BLaER1 treated with 17β-estradiol and CSF1 and Interleukin-3, amounts not matched to agents 10 nM and 100 nM (cell line): Measurements from ENCODE around the gene ASH1L.
"Not testable (repeated sequence)": the region's sequence is repeated elsewhere in the genome, so short reads cannot be mapped to it uniquely, and the experiment has no call there.

Experiments
- H3K27ac ChIP-seq, 11 experiments: shearing (Covaris generic); formaldehyde crosslinking; 2 replicates each; pipeline ENCODE4 v1.8.1; 2022
- H3K27me3 ChIP-seq, 11 experiments: shearing (Covaris generic); formaldehyde crosslinking; 2 replicates each; pipeline ENCODE4 v1.8.1; 2022
- H3K36me3 ChIP-seq, 11 experiments: shearing (Covaris generic); formaldehyde crosslinking; 2 replicates each; pipeline ENCODE4 v1.8.1; 2022
- H3K4me1 ChIP-seq, 10 experiments: shearing (Covaris generic); formaldehyde crosslinking; 2 replicates each; pipeline ENCODE4 v1.8.1; 2022
- H3K4me2 ChIP-seq, 11 experiments: shearing (Covaris generic); formaldehyde crosslinking; 2 replicates each; pipeline ENCODE4 v1.8.1; 2022
- H3K4me3 ChIP-seq, 10 experiments: shearing (Covaris generic); formaldehyde crosslinking; 2 replicates each; pipeline ENCODE4 v1.8.1; 2022
- H3K9ac ChIP-seq, 11 experiments: shearing (Covaris generic); formaldehyde crosslinking; 2 replicates each; pipeline ENCODE4 v1.8.1; 2022
- H3K9me3 ChIP-seq, 11 experiments: shearing (Covaris generic); formaldehyde crosslinking; replicated peaks in 1 of 11; 2 replicates each; pipeline ENCODE4 v1.8.1; 2022
- H4K20me1 ChIP-seq, 11 experiments: shearing (Covaris generic); formaldehyde crosslinking; 2 replicates each; pipeline ENCODE4 v1.8.1; 2022
- Cebpa-rat ChIP-seq, 11 experiments: shearing (Covaris generic); IDR thresholded peaks; 2 replicates each; pipeline ENCODE4 v1.8.1; 2022

ASH1L gene

GRCh38 chr1:155296661-155297060 lies 265.9 kb downstream of the ASH1L start:
- no peak overlapping the region for H3K4me3 ChIP-seq
- H3K9ac ChIP-seq = no peak overlapping the region
- no peaks in the 10 kb centered on the region for H3K9me3 ChIP-seq
- H3K4me2 ChIP-seq = no peak overlapping the region
- H3K36me3 ChIP-seq = no peaks in the 10 kb centered on the region
- H4K20me1 ChIP-seq = no peaks in the 10 kb centered on the region
- H3K27me3 ChIP-seq = peaks cover 18 to 31% (median 24%) of the 10 kb centered on the region in 11 experiments; a peak in 20 of 22 replicates
- H3K4me1 ChIP-seq = peaks cover 0 to 8% (median 3%) of the 10 kb centered on the region in 10 experiments; a peak in 10 of 20 replicates
- no peak for TF ChIP-seq Cebpa-rat (IDR thresholded peaks at IDR 0.05)
- H3K27ac ChIP-seq = no peak overlapping the region

DNA sequence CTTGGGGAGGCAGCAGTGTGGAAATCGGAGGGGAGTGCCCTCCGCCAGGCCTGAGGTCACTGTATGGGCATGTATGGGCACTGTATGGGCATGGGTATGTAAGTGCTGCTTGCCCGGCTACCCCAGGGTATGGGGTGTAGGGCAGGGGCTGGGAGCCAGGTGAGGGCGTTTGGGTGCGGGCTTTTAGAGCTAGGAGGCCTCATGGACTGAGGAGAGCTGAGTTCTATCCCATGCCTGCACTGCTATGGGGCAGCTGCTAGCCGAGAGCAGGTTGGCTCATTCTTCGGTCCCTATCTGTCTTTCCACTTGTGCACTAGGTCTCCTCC lies 266.7 kb downstream of the ASH1L start:
- H3K4me1 ChIP-seq = peaks cover 0 to 7% (median 0%) of the 10 kb centered on the region in 10 experiments; a peak in 1 of 20 replicates
- H3K27me3 ChIP-seq = peaks cover 18 to 31% (median 24%) of the 10 kb centered on the region in 11 experiments; a peak in 20 of 22 replicates
- H3K9me3 ChIP-seq = no peaks in the 10 kb centered on the region
- no peaks in the 10 kb centered on the region for H4K20me1 ChIP-seq
- no peaks in the 10 kb centered on the region for H3K36me3 ChIP-seq
- H3K4me3 ChIP-seq = no peak overlapping the region
- H3K27ac ChIP-seq = no peak overlapping the region
- no peak overlapping the region for H3K9ac ChIP-seq
- no peak overlapping the region for H3K4me2 ChIP-seq
- TF ChIP-seq Cebpa-rat (IDR thresholded peaks at IDR 0.05) = no peak

- TF ChIP-seq Cebpa-rat (IDR thresholded peaks at IDR 0.05) = no peak
- H3K4me3 ChIP-seq = no peak overlapping the region
- peaks cover 0 to 7% (median 0%) of the 10 kb centered on the region in 10 experiments; a peak in 1 of 20 replicates for H3K4me1 ChIP-seq
- peaks cover 18 to 31% (median 24%) of the 10 kb centered on the region in 11 experiments; a peak in 20 of 22 replicates for H3K27me3 ChIP-seq
- no peak overlapping the region for H3K4me2 ChIP-seq
- H4K20me1 ChIP-seq = no peaks in the 10 kb centered on the region
- H3K27ac ChIP-seq = no peak overlapping the region
- H3K36me3 ChIP-seq = no peaks in the 10 kb centered on the region
- no peaks in the 10 kb centered on the region for H3K9me3 ChIP-seq
- H3K9ac ChIP-seq = no peak overlapping the region
These were observed 267.2 kb downstream of the ASH1L start for GRCh38 chr1:155295183-155295941.

DNA sequence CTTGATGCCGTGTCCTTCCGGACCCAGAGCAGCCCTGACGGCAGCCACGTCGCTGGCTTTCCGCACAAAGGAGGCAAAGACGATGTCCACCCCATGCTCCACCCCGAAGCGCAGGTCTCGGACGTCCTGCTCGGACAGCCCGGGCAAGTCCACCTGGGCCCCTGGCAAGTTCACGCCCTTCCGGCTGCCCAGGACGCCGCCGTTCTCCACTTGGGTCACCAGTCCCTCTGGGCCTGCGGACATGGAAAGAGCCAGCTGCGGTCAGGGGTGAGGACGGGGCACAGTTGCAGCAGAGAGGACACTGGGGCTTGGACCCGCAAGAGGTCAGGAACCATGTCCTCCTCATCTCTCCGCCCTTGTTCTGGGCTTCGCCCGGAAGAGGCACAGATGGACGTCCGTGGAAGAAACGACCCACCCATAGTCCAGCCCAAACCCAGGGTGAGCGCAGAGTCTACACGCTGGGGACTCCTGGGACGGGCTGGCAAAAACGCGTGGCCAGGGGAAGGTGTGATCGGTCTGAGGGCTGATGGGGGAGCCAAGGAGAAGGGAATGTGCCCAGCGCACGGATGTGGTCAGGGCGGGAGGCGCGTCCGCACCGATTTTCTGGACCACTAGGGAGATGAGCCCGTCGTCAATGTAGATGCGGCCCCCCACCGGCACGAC lies 268.0 kb downstream of the ASH1L start:
- no peak for TF ChIP-seq Cebpa-rat (IDR thresholded peaks at IDR 0.05)

DNA sequence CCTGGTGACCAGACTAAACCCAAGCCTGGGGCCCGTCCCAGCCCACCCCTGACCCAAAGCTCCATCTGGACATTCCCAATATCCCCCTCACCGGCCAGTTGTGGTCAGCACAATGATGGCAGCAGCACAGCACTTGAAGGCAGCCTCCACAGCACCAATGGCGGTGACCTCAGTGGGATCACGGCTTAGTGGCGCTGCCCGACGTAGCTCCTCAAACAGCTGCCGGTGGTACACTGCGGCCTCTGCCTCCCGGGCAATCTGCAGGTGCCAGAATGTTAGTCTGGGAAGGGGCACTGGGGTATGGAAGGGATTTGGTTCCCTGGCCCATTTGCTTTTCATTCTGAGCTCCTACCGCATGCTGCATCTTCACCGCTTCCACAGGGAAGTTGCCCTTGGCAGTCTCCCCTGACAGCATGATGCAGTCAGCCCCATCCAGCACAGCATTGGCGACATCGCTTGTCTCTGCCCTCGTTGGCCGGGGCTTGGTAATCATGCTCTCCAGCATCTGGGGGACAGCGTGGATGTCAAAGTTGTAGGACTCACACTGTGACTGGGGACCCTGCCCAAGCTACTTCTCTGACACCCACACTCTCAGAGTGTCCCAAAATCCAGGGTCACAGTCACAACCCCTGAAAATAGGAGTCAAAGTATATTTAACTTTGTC lies 269.4 kb downstream of the ASH1L start:
- Histone ChIP-seq H3K4me2 (no peak overlapping the region), H3K4me3 (no peak overlapping the region), H3K9ac (no peak overlapping the region), H4K20me1 (no peaks in the 10 kb centered on the region), H3K4me1 (peaks cover 0 to 7% (median 0%) of the 10 kb centered on the region in 10 experiments; a peak in 1 of 20 replicates), H3K27me3 (peaks cover 18 to 31% (median 24%) of the 10 kb centered on the region in 11 experiments; a peak in 20 of 22 replicates), H3K27ac (no peak overlapping the region), H3K36me3 (no peaks in the 10 kb centered on the region), H3K9me3 (no peaks in the 10 kb centered on the region)
- no peak for TF ChIP-seq Cebpa-rat (IDR thresholded peaks at IDR 0.05)

More for the DNA sequence above, 268.0 kb downstream of the ASH1L start:
- Histone ChIP-seq H3K4me2 (no peak overlapping the region), H3K27ac (no peak overlapping the region), H3K4me3 (no peak overlapping the region), H3K4me1 (peaks cover 0 to 7% (median 0%) of the 10 kb centered on the region in 10 experiments; a peak in 1 of 20 replicates), H3K9ac (no peak overlapping the region), H3K36me3 (no peaks in the 10 kb centered on the region), H4K20me1 (no peaks in the 10 kb centered on the region), H3K27me3 (peaks cover 18 to 31% (median 24%) of the 10 kb centered on the region in 11 experiments; a peak in 20 of 22 replicates), H3K9me3 (no peaks in the 10 kb centered on the region)

DNA sequence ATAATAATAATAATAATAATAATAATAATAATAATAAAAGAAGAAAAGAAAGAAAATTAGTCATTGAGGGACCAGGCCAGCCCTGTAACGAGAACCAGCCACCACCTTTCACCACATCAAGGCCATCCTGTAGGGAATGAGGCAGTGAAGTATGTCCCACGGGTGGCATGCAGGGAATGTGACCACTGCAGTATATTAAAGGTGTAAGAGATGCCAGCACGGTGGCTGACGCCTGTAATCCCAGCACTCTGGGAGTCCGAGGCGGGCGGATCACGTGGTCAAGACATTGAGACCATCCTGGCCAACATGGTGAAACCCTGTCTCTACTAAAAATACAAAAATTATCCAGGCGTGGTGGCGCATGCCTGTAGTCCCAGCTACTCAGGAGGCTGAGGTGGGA lies 271.6 kb downstream of the ASH1L start:
- not testable (repeated sequence) for H4K20me1 ChIP-seq, H3K27ac ChIP-seq, H3K4me3 ChIP-seq, H3K4me2 ChIP-seq, H3K9ac ChIP-seq, H3K4me1 ChIP-seq, H3K36me3 ChIP-seq, H3K9me3 ChIP-seq
- peaks cover 18 to 28% (median 21%) of the 10 kb centered on the region in 11 experiments; a peak in 20 of 22 replicates for H3K27me3 ChIP-seq

DNA sequence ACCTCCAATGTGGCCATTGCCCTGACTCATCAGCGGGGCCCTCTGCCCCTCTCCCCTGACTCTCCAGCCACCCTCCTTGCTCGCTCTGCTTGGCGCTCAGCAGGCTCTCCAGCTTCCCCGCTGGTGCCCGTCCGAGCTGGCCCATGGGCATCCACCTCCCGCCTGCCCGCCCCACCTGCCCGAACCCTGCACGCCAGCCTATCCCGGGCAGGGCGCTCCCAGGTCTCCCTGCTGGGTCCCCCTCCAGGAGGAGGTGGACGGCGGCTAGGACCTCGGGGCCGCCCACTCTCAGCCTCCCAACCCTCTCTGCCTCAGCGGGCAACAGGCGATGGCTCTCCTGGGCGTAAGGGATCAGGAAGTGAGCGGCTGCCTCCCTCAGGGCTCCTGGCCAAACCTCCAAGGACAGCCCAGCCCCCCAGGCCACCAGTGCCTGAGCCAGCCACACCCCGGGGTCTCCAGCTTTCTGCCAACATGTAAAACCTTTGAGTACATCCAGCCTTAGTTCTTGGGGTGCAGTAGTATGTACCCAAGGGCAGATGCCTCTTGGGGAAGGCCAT lies 274.5 kb downstream of the ASH1L start:
- no peaks in the 10 kb centered on the region; a peak in 2 of 22 replicates for H3K36me3 ChIP-seq
- no peak overlapping the region for H3K4me3 ChIP-seq
- H3K4me2 ChIP-seq = no peak overlapping the region
- H3K27ac ChIP-seq = no peak overlapping the region
- 0 out of 22 replicates have a peak, but pooled peaks cover 0 to 9% (median 0%) of the 10 kb centered on the region in 11 experiments for H4K20me1 ChIP-seq
- no peak for TF ChIP-seq Cebpa-rat (IDR thresholded peaks at IDR 0.05)
- no peak overlapping the region for H3K9ac ChIP-seq
- no peaks in the 10 kb centered on the region for H3K4me1 ChIP-seq
- no peaks in the 10 kb centered on the region for H3K9me3 ChIP-seq
- no peaks in the 10 kb centered on the region for H3K27me3 ChIP-seq

GRCh38 chr1:155286544-155286943 lies 276.1 kb downstream of the ASH1L start:
- no peak for TF ChIP-seq Cebpa-rat (IDR thresholded peaks at IDR 0.05)
- H3K4me3 ChIP-seq = no peak overlapping the region
- H3K27me3 ChIP-seq = no peaks in the 10 kb centered on the region
- H3K27ac ChIP-seq = no peak overlapping the region
- H3K4me2 ChIP-seq = no peak overlapping the region
- H4K20me1 ChIP-seq = 0 out of 22 replicates have a peak, but pooled peaks cover 0 to 9% (median 0%) of the 10 kb centered on the region in 11 experiments
- no peaks in the 10 kb centered on the region; a peak in 2 of 22 replicates for H3K36me3 ChIP-seq
- H3K9me3 ChIP-seq = no peaks in the 10 kb centered on the region
- no peak overlapping the region for H3K9ac ChIP-seq
- no peaks in the 10 kb centered on the region for H3K4me1 ChIP-seq

DNA sequence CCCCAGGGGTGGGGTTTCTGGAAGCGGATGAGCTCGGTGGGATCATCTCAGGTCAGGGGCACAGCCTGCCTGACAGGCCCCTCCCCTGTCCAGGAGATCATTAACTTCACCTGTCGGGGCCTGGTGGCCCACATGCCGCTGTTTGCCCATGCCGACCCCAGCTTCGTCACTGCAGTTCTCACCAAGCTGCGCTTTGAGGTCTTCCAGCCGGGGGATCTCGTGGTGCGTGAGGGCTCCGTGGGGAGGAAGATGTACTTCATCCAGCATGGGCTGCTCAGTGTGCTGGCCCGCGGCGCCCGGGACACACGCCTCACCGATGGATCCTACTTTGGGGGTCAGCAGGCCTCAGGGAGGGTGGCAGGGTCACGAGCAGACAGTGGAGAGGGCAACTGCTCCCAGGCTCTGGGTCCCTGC lies 277.0 kb downstream of the ASH1L start:
- Histone ChIP-seq H3K4me2 (no peak overlapping the region), H3K4me1 (no peaks in the 10 kb centered on the region), H3K36me3 (no peaks in the 10 kb centered on the region; a peak in 2 of 22 replicates), H3K27me3 (no peaks in the 10 kb centered on the region), H3K9me3 (no peaks in the 10 kb centered on the region), H3K4me3 (no peak overlapping the region), H3K9ac (0 out of 22 replicates have a peak overlapping the region, but pooled peaks of 1 of the 11 experiments have one; percentile 5), H3K27ac (no peak overlapping the region), H4K20me1 (0 out of 22 replicates have a peak, but pooled peaks cover 0 to 9% (median 0%) of the 10 kb centered on the region in 11 experiments)
- no peak for TF ChIP-seq Cebpa-rat (IDR thresholded peaks at IDR 0.05)
